ACC112 (cell line): ENCODE measurements around the gene FARP2.

Experiments
- H2AFZ ChIP-seq: fragments of 200-600 bp; sonication (generic); one replicate; pipeline ENCODE4 v1.6.0; 2017; ENCODE audit warnings: antibody characterized with exemption, low read length; ENCODE audit not compliant: unreplicated experiment
- H3K27ac ChIP-seq: fragments of 200-600 bp; sonication (generic); 2 replicates; pipeline ENCODE4 v1.5.1; 2014; ENCODE audit warnings: low read depth, mild to moderate bottlenecking, antibody characterized with exemption, low read length, moderate library complexity
- H3K27me3 ChIP-seq: fragments of 200-600 bp; sonication (generic); 2 replicates; pipeline ENCODE4 v1.6.1; 2014; ENCODE audit warnings: mild to moderate bottlenecking, antibody characterized with exemption, low read length, moderate library complexity, mixed read lengths; ENCODE audit not compliant: insufficient read depth
- H3K36me3 ChIP-seq: fragments of 200-600 bp; sonication (generic); 2 replicates; pipeline ENCODE4 v1.6.1; 2016; ENCODE audit warnings: mild to moderate bottlenecking, antibody characterized with exemption, low read length, moderate library complexity, mixed read lengths; ENCODE audit not compliant: insufficient read depth
- H3K4me1 ChIP-seq: fragments of 200-600 bp; sonication (generic); one replicate; pipeline ENCODE4 v1.6.1; 2016; ENCODE audit warnings: low read length, mixed read lengths; ENCODE audit not compliant: insufficient read depth, unreplicated experiment, control insufficient read depth
- H3K4me3 ChIP-seq: fragments of 200-600 bp; sonication (generic); 2 replicates; pipeline ENCODE4 v1.5.1; 2014; ENCODE audit warnings: mild to moderate bottlenecking, low read depth, low read length
- H3K79me2 ChIP-seq: fragments of 200-600 bp; sonication (generic); one replicate; pipeline ENCODE4 v1.6.0; 2016; ENCODE audit warnings: low read length; ENCODE audit not compliant: control insufficient read depth, unreplicated experiment, insufficient read depth

The FARP2 gene

GRCh38 chr2:241351640-241352031, 4.4 kb upstream of the FARP2 start:
- Histone ChIP-seq H3K36me3 (peaks cover 36% of the 10 kb centered on the region), H3K27me3 (no peaks in the 10 kb centered on the region), H3K27ac (no peak overlapping the region), H3K4me3 (no peak overlapping the region), H3K79me2 (peaks cover 4% of the 10 kb centered on the region), H2AFZ (no peak overlapping the region), H3K4me1 (peaks cover 9% of the 10 kb centered on the region)

GRCh38 chr2:241352227-241352626, 3.9 kb upstream of the FARP2 start:
- Histone ChIP-seq H3K4me3 (no peak overlapping the region), H3K36me3 (peaks cover 33% of the 10 kb centered on the region), H3K27ac (no peak overlapping the region), H3K27me3 (no peaks in the 10 kb centered on the region), H3K79me2 (peaks cover 9% of the 10 kb centered on the region), H3K4me1 (peaks cover 11% of the 10 kb centered on the region), H2AFZ (no peak overlapping the region)

GRCh38 chr2:241354668-241355658, 1.1 kb upstream of the FARP2 start:
- peak overlapping the region; percentile 30; the same call in 1 of the 2 replicates for H3K27ac ChIP-seq
- no peak overlapping the region for H2AFZ ChIP-seq
- H3K79me2 ChIP-seq, result peaks cover 37% of the 10 kb centered on the region
- H3K36me3 ChIP-seq, result peaks cover 31% of the 10 kb centered on the region
- H3K4me3 ChIP-seq, result no peak overlapping the region
- peaks cover 26% of the 10 kb centered on the region for H3K4me1 ChIP-seq
- H3K27me3 ChIP-seq, result no peaks in the 10 kb centered on the region

DNA sequence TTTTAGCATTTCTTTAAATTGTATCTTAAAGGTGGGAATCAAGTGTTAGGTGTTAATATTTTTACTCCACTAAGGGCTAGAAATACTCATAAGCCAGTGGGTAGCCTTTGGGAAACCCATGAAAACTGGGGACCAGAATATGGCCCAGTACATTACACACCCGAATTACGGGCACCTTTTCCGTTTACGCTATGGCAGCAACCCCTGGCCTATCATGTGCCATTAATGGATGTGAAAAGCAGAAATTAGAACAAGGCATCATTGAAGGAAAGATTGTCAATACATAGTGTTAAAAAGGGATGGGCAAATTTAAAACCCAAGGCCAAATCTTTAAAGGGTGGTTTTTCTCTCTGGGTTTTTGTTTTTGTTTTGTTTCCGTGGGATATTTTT, 781 bp downstream of the FARP2 start:
- peak overlapping the region; percentile 20 for H2AFZ ChIP-seq
- H3K4me1 ChIP-seq, result peaks cover 26% of the 10 kb centered on the region
- H3K27ac ChIP-seq, result peak overlapping the region; percentile 53; the same call in 1 of the 2 replicates
- H3K79me2 ChIP-seq, result peaks cover 53% of the 10 kb centered on the region
- no peaks in the 10 kb centered on the region for H3K27me3 ChIP-seq
- H3K4me3 ChIP-seq, result peak overlapping the region; percentile 97
- peaks cover 21% of the 10 kb centered on the region for H3K36me3 ChIP-seq

DNA sequence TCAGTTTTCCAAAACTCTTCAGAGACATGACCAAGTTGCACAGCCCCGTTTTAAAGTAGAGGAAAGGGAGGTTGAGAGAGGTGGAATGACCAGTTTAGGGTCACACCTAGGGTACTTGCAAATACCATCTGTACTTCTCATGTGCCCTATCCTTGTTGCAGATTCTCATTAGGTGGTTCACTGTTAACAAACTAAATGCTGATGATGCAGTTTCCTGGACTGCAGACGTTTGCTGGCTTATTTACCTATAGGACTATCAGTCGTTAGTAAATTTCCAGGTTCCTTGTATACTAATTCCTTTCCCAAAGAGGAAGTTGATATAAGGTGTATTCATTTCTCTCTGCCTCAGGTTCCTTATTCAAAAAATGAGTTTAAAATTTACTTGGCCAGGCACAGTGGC, 1.4 kb downstream of the FARP2 start:
- Histone ChIP-seq H3K79me2 (peaks cover 53% of the 10 kb centered on the region), H3K27me3 (no peaks in the 10 kb centered on the region), H3K4me3 (peak overlapping the region; percentile 97), H3K36me3 (peaks cover 14% of the 10 kb centered on the region), H2AFZ (no peak overlapping the region), H3K27ac (no peak overlapping the region), H3K4me1 (peaks cover 26% of the 10 kb centered on the region)

DNA sequence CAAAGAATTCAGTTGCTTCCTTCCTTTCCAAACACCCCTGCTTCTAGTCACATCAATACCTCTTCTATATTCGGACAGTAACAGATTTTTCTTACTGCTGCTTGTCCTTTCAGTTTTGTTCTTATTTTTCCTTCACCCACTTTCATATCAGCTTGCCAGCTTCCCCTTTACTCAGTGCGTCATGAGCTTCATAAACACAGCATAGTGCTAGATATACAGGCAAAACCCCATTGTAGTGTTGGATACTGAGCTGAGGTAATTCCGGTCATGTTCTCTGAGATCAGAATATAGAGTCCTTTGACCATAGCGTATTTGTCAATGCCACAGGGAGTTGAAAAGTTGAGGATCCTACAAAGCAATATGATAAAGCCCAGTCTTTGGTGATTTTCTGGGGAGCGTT, 2.4 kb downstream of the FARP2 start:
- no peaks in the 10 kb centered on the region for H3K27me3 ChIP-seq
- peaks cover 35% of the 10 kb centered on the region for H3K4me1 ChIP-seq
- H2AFZ ChIP-seq, result no peak overlapping the region
- no peak overlapping the region for H3K27ac ChIP-seq
- H3K4me3 ChIP-seq, result no peak overlapping the region; the same call in 1 of the 2 replicates
- peaks cover 60% of the 10 kb centered on the region for H3K79me2 ChIP-seq
- peaks cover 13% of the 10 kb centered on the region for H3K36me3 ChIP-seq

DNA sequence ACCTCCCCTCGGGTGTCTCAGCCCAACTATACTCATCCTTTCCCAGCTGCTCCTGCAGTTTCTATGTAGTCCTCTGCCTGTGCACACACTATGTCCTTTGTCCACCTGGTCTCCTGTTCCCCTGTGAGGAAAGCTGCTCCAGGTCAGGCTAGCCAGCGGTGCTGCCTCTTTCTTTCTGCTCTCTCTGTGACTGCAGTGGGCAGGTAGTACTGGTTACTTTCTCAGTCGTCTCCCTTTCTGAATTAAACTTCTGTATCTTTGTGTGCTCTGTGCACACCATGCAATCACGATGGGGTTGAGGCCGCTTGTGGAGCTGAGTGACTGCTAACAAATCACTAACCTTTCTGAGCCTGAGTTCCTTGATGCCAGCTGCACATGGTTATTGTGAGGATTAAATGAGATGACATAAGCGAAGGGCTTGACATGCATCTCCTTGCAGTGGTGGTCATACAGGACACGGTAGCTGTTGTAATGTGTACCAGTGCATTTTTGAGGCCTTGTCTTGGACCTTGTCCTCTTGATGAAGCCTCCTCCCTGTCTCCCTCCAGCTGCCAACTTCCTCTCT, 3.5 kb downstream of the FARP2 start:
- no peak overlapping the region for H2AFZ ChIP-seq
- H3K4me3 ChIP-seq, result no peak overlapping the region
- no peaks in the 10 kb centered on the region for H3K27me3 ChIP-seq
- peaks cover 8% of the 10 kb centered on the region; the same call in 1 of the 2 replicates for H3K36me3 ChIP-seq
- no peak overlapping the region for H3K27ac ChIP-seq
- peaks cover 42% of the 10 kb centered on the region for H3K4me1 ChIP-seq
- peaks cover 69% of the 10 kb centered on the region for H3K79me2 ChIP-seq

- Histone ChIP-seq H2AFZ (no peak overlapping the region), H3K4me1 (peaks cover 24% of the 10 kb centered on the region), H3K79me2 (peaks cover 73% of the 10 kb centered on the region), H3K27ac (no peak overlapping the region), H3K27me3 (no peaks in the 10 kb centered on the region), H3K36me3 (0 out of 2 replicates have a peak, but pooled peaks cover 5% of the 10 kb centered on the region), H3K4me3 (peak overlapping the region; percentile 37; the same call in 1 of the 2 replicates)
These were observed 7.3 kb downstream of the FARP2 start for GRCh38 chr2:241363426-241363825.

GRCh38 chr2:241364781-241365180, 8.7 kb downstream of the FARP2 start:
- no peak overlapping the region for H3K27ac ChIP-seq
- H3K4me1 ChIP-seq, result peaks cover 18% of the 10 kb centered on the region
- H3K27me3 ChIP-seq, result no peaks in the 10 kb centered on the region
- H3K36me3 ChIP-seq, result 0 out of 2 replicates have a peak, but pooled peaks cover 5% of the 10 kb centered on the region
- no peak overlapping the region for H2AFZ ChIP-seq
- peaks cover 70% of the 10 kb centered on the region for H3K79me2 ChIP-seq
- no peak overlapping the region for H3K4me3 ChIP-seq

DNA sequence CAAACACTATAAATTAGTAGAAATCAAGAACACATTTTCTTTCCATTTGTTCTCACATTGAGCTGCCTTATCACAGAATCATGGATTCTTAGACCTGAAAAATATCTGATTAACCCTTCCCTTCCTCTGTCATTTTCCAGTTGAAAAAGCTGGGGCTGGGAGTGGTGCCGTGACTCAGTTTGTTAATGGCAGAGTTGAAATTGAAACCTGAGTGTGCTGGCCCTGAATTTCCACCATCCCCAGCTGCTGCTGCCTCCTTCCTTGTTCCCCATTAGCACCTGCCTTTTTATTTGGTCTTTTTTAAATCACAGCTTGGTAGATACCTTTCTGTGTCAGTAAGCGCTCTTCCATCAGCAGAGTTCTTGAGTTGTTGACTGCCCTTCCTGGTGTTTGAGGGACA, 10.6 kb downstream of the FARP2 start:
- H3K27me3 ChIP-seq, result no peaks in the 10 kb centered on the region
- H3K4me1 ChIP-seq, result peaks cover 18% of the 10 kb centered on the region
- no peak overlapping the region for H2AFZ ChIP-seq
- H3K27ac ChIP-seq, result no peak overlapping the region
- 0 out of 2 replicates have a peak, but pooled peaks cover 8% of the 10 kb centered on the region for H3K36me3 ChIP-seq
- peaks cover 67% of the 10 kb centered on the region for H3K79me2 ChIP-seq
- no peak overlapping the region for H3K4me3 ChIP-seq
